ENCODE measurements around the gene C19orf73. TPM values are rescaled to one million over a fixed set of nuclear protein-coding genes. Genes with fewer than 3 reads are reported as not detected.
"Not testable (repeated sequence)": the region's sequence is repeated elsewhere in the genome, so short reads cannot be mapped to it uniquely, and the experiment has no call there.

The C19orf73 gene
- total RNA-seq, 2 experiments from 2014 or later = 1.3 to 1.7 TPM

GRCh38 chr19:49125025-49125731 is 6.2 kb upstream of the C19orf73 start:
- Mint-ChIP-seq H3K27me3 (peaks cover 18% of the 10 kb centered on the region), H3K4me1 (peaks cover 14% of the 10 kb centered on the region), H3K9me3 (no peaks in the 10 kb centered on the region), H3K4me3 (no peak overlapping the region), H3K27ac (no peak overlapping the region), H3K36me3 (no peaks in the 10 kb centered on the region)
- DNase-seq = no peak
- ATAC-seq (ENCODE audit: low read depth) = no peak
- POLR2A ChIA-PET = no interaction called here

- ATAC-seq (ENCODE audit: low read depth); H3K27ac Mint-ChIP-seq; H3K4me3 Mint-ChIP-seq; POLR2A ChIA-PET; H3K36me3 Mint-ChIP-seq; DNase-seq; H3K9me3 Mint-ChIP-seq: not testable (repeated sequence)
- peaks cover 22% of the 10 kb centered on the region for H3K27me3 Mint-ChIP-seq
- peaks cover 11% of the 10 kb centered on the region for H3K4me1 Mint-ChIP-seq
Measured at GRCh38 chr19:49123285-49123684, 4.3 kb upstream of the C19orf73 start.

GRCh38 chr19:49121841-49122240 is 2.9 kb upstream of the C19orf73 start:
- ATAC-seq (ENCODE audit: low read depth); H3K36me3 Mint-ChIP-seq; H3K27ac Mint-ChIP-seq; H3K4me3 Mint-ChIP-seq; POLR2A ChIA-PET; H3K9me3 Mint-ChIP-seq; DNase-seq: not testable (repeated sequence)
- Mint-ChIP-seq H3K4me1 (peaks cover 14% of the 10 kb centered on the region), H3K27me3 (peaks cover 22% of the 10 kb centered on the region)

GRCh38 chr19:49120868-49121267 is 1.9 kb upstream of the C19orf73 start:
- Mint-ChIP-seq H3K36me3 (peaks cover 4% of the 10 kb centered on the region), H3K4me3 (peak overlapping the region; percentile 54), H3K4me1 (peaks cover 14% of the 10 kb centered on the region), H3K9me3 (no peaks in the 10 kb centered on the region), H3K27ac (no peak overlapping the region), H3K27me3 (peaks cover 22% of the 10 kb centered on the region)
- ATAC-seq (ENCODE audit: low read depth) (no peak), DNase-seq (no peak)
- POLR2A ChIA-PET = no interaction called here

- DNase-seq (no peak), ATAC-seq (ENCODE audit: low read depth) (no peak)
- Mint-ChIP-seq H3K27me3 (peaks cover 22% of the 10 kb centered on the region), H3K4me3 (peak overlapping the region; percentile 54), H3K4me1 (peaks cover 14% of the 10 kb centered on the region), H3K27ac (no peak overlapping the region), H3K36me3 (peaks cover 4% of the 10 kb centered on the region), H3K9me3 (no peaks in the 10 kb centered on the region)
- POLR2A ChIA-PET = no interaction called here
Measured at GRCh38 chr19:49120325-49120683, 1.4 kb upstream of the C19orf73 start.

GRCh38 chr19:49119411-49120324 is 725 bp upstream of the C19orf73 start, which contains the start of gene PPFIA3:
Gene PPFIA3, plus strand, starts transcription at chr19:49119544. Its CDS starts 8,330 bp downstream, at chr19:49127874.
- no peaks in the 10 kb centered on the region for H3K9me3 Mint-ChIP-seq
- H3K27me3 Mint-ChIP-seq = peaks cover 22% of the 10 kb centered on the region
- H3K4me3 Mint-ChIP-seq = peak within 1 kb of the TSS; percentile 86
- H3K36me3 Mint-ChIP-seq = peaks cover 4% of the 10 kb centered on the region
- DNase-seq = no peak
- no peak for ATAC-seq (ENCODE audit: low read depth)
- H3K27ac Mint-ChIP-seq = peak within 1 kb of the TSS; percentile 87
- peaks cover 14% of the 10 kb centered on the region for H3K4me1 Mint-ChIP-seq
- POLR2A ChIA-PET = interaction anchor here (0.6 kb wide), 1 partner anchor 1646 kb away, joined by 3 read pairs; no protein-coding TSS in a partner anchor

GRCh38 chr19:49117677-49118564 is 1.0 kb downstream of the C19orf73 start:
- Mint-ChIP-seq H3K4me1 (peaks cover 21% of the 10 kb centered on the region), H3K9me3 (no peaks in the 10 kb centered on the region), H3K27ac (peak overlapping the region; percentile 87), H3K36me3 (peaks cover 4% of the 10 kb centered on the region), H3K4me3 (peak overlapping the region; percentile 86), H3K27me3 (peaks cover 18% of the 10 kb centered on the region)
- ATAC-seq (ENCODE audit: low read depth) = no peak
- no peak for DNase-seq
- POLR2A ChIA-PET = interaction anchor here (1.0 to 1.2 kb wide), 2 partner anchors 9 to 12 kb away, joined by 3 to 4 read pairs; no protein-coding TSS in a partner anchor

GRCh38 chr19:49116544-49116943 is 2.4 kb downstream of the C19orf73 start:
- DNase-seq (no peak), ATAC-seq (ENCODE audit: low read depth) (no peak)
- no peak overlapping the region for H3K27ac Mint-ChIP-seq
- H3K4me1 Mint-ChIP-seq = peaks cover 21% of the 10 kb centered on the region
- peaks cover 14% of the 10 kb centered on the region for H3K27me3 Mint-ChIP-seq
- POLR2A ChIA-PET = interaction anchor here (1.2 kb wide), 1 partner anchor 11 kb away, joined by 3 read pairs; no protein-coding TSS in a partner anchor
- H3K36me3 Mint-ChIP-seq = peaks cover 4% of the 10 kb centered on the region
- no peak overlapping the region for H3K4me3 Mint-ChIP-seq
- H3K9me3 Mint-ChIP-seq = no peaks in the 10 kb centered on the region

- no peaks in the 10 kb centered on the region for H3K9me3 Mint-ChIP-seq
- H3K4me1 Mint-ChIP-seq = peaks cover 15% of the 10 kb centered on the region
- H3K4me3 Mint-ChIP-seq = peak overlapping the region; percentile 82
- POLR2A ChIA-PET = interaction anchor here (1.0 to 2.3 kb wide), 4 partner anchors 13 to 30 kb away, joined by 3 to 11 read pairs (median 6); no protein-coding TSS in a partner anchor
- peaks cover 2% of the 10 kb centered on the region for H3K27me3 Mint-ChIP-seq
- H3K36me3 Mint-ChIP-seq = peaks cover 4% of the 10 kb centered on the region
- DNase-seq (peak; percentile 63), ATAC-seq (ENCODE audit: low read depth) (no peak)
- H3K27ac Mint-ChIP-seq = no peak overlapping the region
Measured at GRCh38 chr19:49114630-49115363, 4.1 kb downstream of the C19orf73 start.

GRCh38 chr19:49113762-49114629 is 4.9 kb downstream of the C19orf73 start, which contains the start of gene LIN7B:
Gene LIN7B, plus strand, starts transcription at chr19:49114370. Its CDS starts 35 bp downstream, at chr19:49114405.
- POLR2A ChIA-PET = interaction anchor here (0.6 to 2.3 kb wide), 5 partner anchors 12 to 31 kb away, joined by 3 to 11 read pairs (median 5); no protein-coding TSS in a partner anchor
- DNase-seq (peak; percentile 96), ATAC-seq (ENCODE audit: low read depth) (peak; percentile 63)
- Mint-ChIP-seq H3K9me3 (no peaks in the 10 kb centered on the region), H3K4me3 (peak within 1 kb of the TSS; percentile 91), H3K36me3 (peaks cover 7% of the 10 kb centered on the region), H3K27me3 (no peaks in the 10 kb centered on the region), H3K4me1 (peaks cover 15% of the 10 kb centered on the region), H3K27ac (peak within 1 kb of the TSS; percentile 30)

GRCh38 chr19:49111218-49111998 is 7.5 kb downstream of the C19orf73 start:
- peaks cover 16% of the 10 kb centered on the region for H3K36me3 Mint-ChIP-seq
- no peaks in the 10 kb centered on the region for H3K27me3 Mint-ChIP-seq
- ATAC-seq (ENCODE audit: low read depth) = no peak
- H3K4me1 Mint-ChIP-seq = peaks cover 12% of the 10 kb centered on the region
- H3K9me3 Mint-ChIP-seq = no peaks in the 10 kb centered on the region
- no peak overlapping the region for H3K27ac Mint-ChIP-seq
- no peak for DNase-seq
- no peak overlapping the region for H3K4me3 Mint-ChIP-seq
- POLR2A ChIA-PET = interaction anchor here (1.1 kb wide), 1 partner anchor 23 kb away, joined by 4 read pairs; no protein-coding TSS in a partner anchor

Measured in activated naive CD8-positive, alpha-beta T cell treated with anti-CD3 and anti-CD28 coated beads, Interleukin-2, amount 10 ng/mL, durations not matched to agents 7 days and 5 days (primary cell).